Endothelial cell of umbilical vein (primary cell): ENCODE measurements around the gene PTGS1. TPM values are rescaled to one million over a fixed set of nuclear protein-coding genes. Genes with fewer than 3 reads are reported as not detected.

Experiments
- BruUV-seq: library from RNA; stranded (reverse); fragments of 400-500 nt; replicated peaks from 2 replicates; lab custom pipeline; 2021; lab: Mats Ljungman, UMichigan
- CTCF ChIA-PET: fragments of 300-600, 350-600 bp; sonication (Branson Sonifier 250); formaldehyde crosslinking; loops from one replicate; lab custom pipeline; 2021; ENCODE audit warnings: antibody characterized with exemption, inconsistent platforms; lab: Charles Lee
- POLR2A ChIA-PET: fragments of 300-600, 350-600 bp; sonication (Branson Sonifier 250); formaldehyde crosslinking; loops from one replicate; lab custom pipeline; 2021; ENCODE audit warnings: antibody characterized with exemption, inconsistent platforms; lab: Charles Lee
- DNase-seq: peaks from one replicate; pipeline ENCODE4 v3.0.0-alpha.2; 2011; ENCODE audit warnings: low read depth, low spot score
- FAIRE-seq: peaks from 2 replicates; lab custom pipeline; 2011; peaks lifted over from hg19 to GRCh38; lab: Jason Lieb, UNC
- H2AFZ ChIP-seq: 2 replicates; pipeline ENCODE4 v1.6.0; 2012; ENCODE audit warnings: low read depth, low read length, control low read depth, inconsistent platforms
- H3K27ac ChIP-seq: 2 replicates; pipeline ENCODE4 v1.5.1; 2011; ENCODE audit warnings: low read depth, mild to moderate bottlenecking, control low read depth, low read length, moderate library complexity; ENCODE audit not compliant: insufficient read depth
- H3K27me3 ChIP-seq, 2 experiments: 2 replicates each; pipeline versions ENCODE4 v1.6.0 to v1.6.1; 2011; ENCODE audit warnings: low read length in 2 of 2, mixed read lengths in 1 of 2; ENCODE audit not compliant: control insufficient read depth in 2 of 2, insufficient read depth in 2 of 2
- H3K36me3 ChIP-seq, 2 experiments: 2 replicates in 1 of 2; 3 replicates in 1 of 2; pipeline ENCODE4 v1.5.1; 2011; ENCODE audit warnings: low read length in 2 of 2, mild to moderate bottlenecking in 1 of 2, moderate library complexity in 1 of 2; ENCODE audit not compliant: control insufficient read depth in 2 of 2, insufficient read depth in 2 of 2; ENCODE audit errors: extremely low read depth in 1 of 2
- H3K4me1 ChIP-seq: 3 replicates; pipeline ENCODE4 v1.5.1; 2011; ENCODE audit warnings: mild to moderate bottlenecking, low read length; ENCODE audit not compliant: control insufficient read depth, insufficient read depth; ENCODE audit errors: extremely low read depth
- H3K4me2 ChIP-seq: 2 replicates; pipeline ENCODE4 v1.6.1; 2011; ENCODE audit warnings: low read length, control low read depth, mixed read lengths; ENCODE audit not compliant: insufficient read depth
- H3K4me3 ChIP-seq, 3 experiments: fragments of 200-600 bp in 1 of 3; sonication (generic), shearing (Covaris generic) in 1 of 3; replicated peaks in 1 of 3; 2 replicates each; pipeline ENCODE4 v1.5.1; 2011 to 2016; ENCODE audit warnings: control low read depth in 3 of 3, low read length in 3 of 3, mild to moderate bottlenecking in 2 of 3, inconsistent platforms in 1 of 3, low read depth in 1 of 3, moderate library complexity in 1 of 3; ENCODE audit not compliant: insufficient read depth in 1 of 3
- H3K79me2 ChIP-seq: 2 replicates; pipeline ENCODE4 v1.6.0; 2012; ENCODE audit warnings: low read length, inconsistent platforms; ENCODE audit not compliant: control insufficient read depth, insufficient read depth
- H3K9ac ChIP-seq: replicated peaks from 2 replicates; pipeline ENCODE3; 2011; ENCODE audit warnings: low read length, control low read depth; ENCODE audit not compliant: insufficient read depth; ENCODE audit errors: extremely low read depth
- H3K9me1 ChIP-seq: replicated peaks from 3 replicates; pipeline ENCODE4 v1.6.0; 2011; ENCODE audit warnings: mild to moderate bottlenecking, low read length; ENCODE audit not compliant: control insufficient read depth, insufficient read depth; ENCODE audit errors: extremely low read depth
- H3K9me3 ChIP-seq: replicated peaks from 2 replicates; pipeline ENCODE4 v1.5.1; 2012; ENCODE audit warnings: low read length, inconsistent platforms; ENCODE audit not compliant: control insufficient read depth, insufficient read depth
- H4K20me1 ChIP-seq: replicated peaks from 2 replicates; pipeline ENCODE3; 2011; ENCODE audit warnings: mild to moderate bottlenecking, low read length; ENCODE audit not compliant: control insufficient read depth, insufficient read depth; ENCODE audit errors: extremely low read depth
- CTCF ChIP-seq, 2 donors: IDR thresholded peaks; 1 replicate in 1 of 2; 2 replicates in 1 of 2; pipeline ENCODE4 v1.5.1; 2011; ENCODE audit warnings: low read length in 2 of 2, mild to moderate bottlenecking in 2 of 2, moderate library complexity in 2 of 2, control low read depth in 1 of 2, inconsistent platforms in 1 of 2, low read depth in 1 of 2; ENCODE audit not compliant: insufficient read depth in 1 of 2; ENCODE audit errors: extremely low read depth in 1 of 2
- EZH2 ChIP-seq: IDR thresholded peaks from 2 replicates; pipeline ENCODE4 v1.6.1; 2012; ENCODE audit warnings: borderline replicate concordance, low read depth, mild to moderate bottlenecking, moderate library complexity, low read length, inconsistent platforms; ENCODE audit not compliant: severe bottlenecking
- FOS ChIP-seq: IDR thresholded peaks from 2 replicates; pipeline ENCODE4 v1.6.1; 2011; ENCODE audit warnings: mild to moderate bottlenecking, low read length, moderate library complexity, borderline replicate concordance; ENCODE audit not compliant: insufficient read depth
- GATA2 ChIP-seq: IDR thresholded peaks from 2 replicates; pipeline ENCODE4 v1.7.0; 2011; ENCODE audit warnings: low read depth, mild to moderate bottlenecking, moderate library complexity, mixed read lengths, low read length; ENCODE audit not compliant: insufficient read length, insufficient read depth
- JUN ChIP-seq: IDR thresholded peaks from 2 replicates; pipeline ENCODE4 v1.6.1; 2011; ENCODE audit warnings: borderline replicate concordance, low read depth; ENCODE audit not compliant: insufficient read length, insufficient read depth
- MAX ChIP-seq: IDR thresholded peaks from 2 replicates; pipeline ENCODE4 v1.6.1; 2011; ENCODE audit not compliant: insufficient read depth, insufficient read length
- MYC ChIP-seq: IDR thresholded peaks from one replicate; pipeline ENCODE4 v1.6.1; 2011; ENCODE audit warnings: mild to moderate bottlenecking, low read depth, low read length
- POLR2A ChIP-seq: IDR thresholded peaks from 2 replicates; pipeline ENCODE4 v1.6.1; 2012; ENCODE audit warnings: low read depth, mild to moderate bottlenecking, control low read depth, low read length
- POLR2AphosphoS5 ChIP-seq: IDR thresholded peaks from 2 replicates; pipeline ENCODE4 v1.6.1; 2012; ENCODE audit warnings: low read depth, mild to moderate bottlenecking, control low read depth, low read length, moderate library complexity; ENCODE audit not compliant: insufficient read depth
- dilution Hi-C: fragments of 300-500 bp; cut with MboI; formaldehyde crosslinking; loops from one replicate; pipeline ENCODE4 v1.15.0; 2019; ENCODE audit warnings: low sequenced_read_pairs; ENCODE audit not compliant: extremely low pct_ligation_motif_present
- intact Hi-C: fragments of 100-400 bp; cut with micrococcal nuclease; formaldehyde crosslinking; loops from one replicate; pipeline ENCODE4 v1.10.0; 2022
- polyA plus RNA-seq, 4 experiments: library from polyadenylated mRNA; depleted of rRNA in 3 of 4; stranded (reverse) in 3 of 4; unstranded in 1 of 4; fragments of >200 nt; gene quantifications; 2 replicates each; pipeline versions ENCODE4 v1.2.1 to v1.2.3, GENCODE V29; 2011 to 2012; ENCODE audit warnings: missing spikeins in 1 of 4
- total RNA-seq: library from RNA; stranded (reverse); gene quantifications from 2 replicates; pipeline ENCODE4 v1.2.3, GENCODE V29; 2021

The PTGS1 gene
- total and polyA plus RNA-seq, 2 donors (not counting 3 experiments of a cell fraction or from before 2014, with no cell fraction given) = 37.6 to 45.2 TPM

GRCh38 chr9:122386311-122386872 lies 15.6 kb downstream of the PTGS1 start:
- Histone ChIP-seq H3K9me3 (no peaks in the 10 kb centered on the region), H3K4me2 (no peak overlapping the region), H3K9ac (no peak overlapping the region), H3K79me2 (no peaks in the 10 kb centered on the region), H3K36me3 (no peaks in the 10 kb centered on the region), H3K27me3 (no peaks in the 10 kb centered on the region), H4K20me1 (no peaks in the 10 kb centered on the region), H3K4me3 (no peak overlapping the region), H3K4me1 (peaks cover 26% of the 10 kb centered on the region), H3K27ac (no peak overlapping the region), H3K9me1 (no peaks in the 10 kb centered on the region), H2AFZ (no peak overlapping the region)
- FAIRE-seq (no peak), DNase-seq (no peak)
- BruUV-seq = no TSS peak
- TF ChIP-seq FOS (no peak), GATA2 (no peak), CTCF (IDR thresholded peaks at IDR 0.05; ENCODE audit: extremely low read depth in 1 of 2, insufficient read depth in 1 of 2, low read depth in 1 of 2, low read length in 2 of 2) (no peak), MYC (no peak), EZH2 (no peak), POLR2AphosphoS5 (no peak), POLR2A (no peak), JUN (no peak), MAX (no peak)
- ChIA-PET CTCF (interaction anchor here (1.1 to 2.5 kb wide), 2 partner anchors 9 to 10 kb away, joined by 3 to 8 read pairs; no protein-coding TSS in a partner anchor), POLR2A (no interaction called here)
- intact Hi-C loops = no loop called here
- dilution Hi-C loops = no loop called here
